ENCODE results near the gene TADA3.

- no peak for TF ChIP-seq JAZF1 (CRISPR knock-in tag; IDR thresholded peaks at IDR 0.05)
- no peak for TF ChIP-seq ZNF138 (CRISPR knock-in tag; conservative IDR thresholded peaks at IDR 0.05)
- TF ChIP-seq CTCF (IDR thresholded peaks at IDR 0.05) = no peak
- no peak for TF ChIP-seq KAT7 (CRISPR knock-in tag; IDR thresholded peaks at IDR 0.05; ENCODE audit: borderline replicate concordance)
- TF ChIP-seq CREM (CRISPR knock-in tag; IDR thresholded peaks at IDR 0.05) = no peak
- no peak for TF ChIP-seq ZNF416 (CRISPR knock-in tag; IDR thresholded peaks at IDR 0.05)
- no peak for TF ChIP-seq ZNF232 (CRISPR knock-in tag; IDR thresholded peaks at IDR 0.05)
- no peak for TF ChIP-seq FOXP1 (CRISPR knock-in tag; IDR thresholded peaks at IDR 0.05; ENCODE audit: borderline replicate concordance)
- no peak for TF ChIP-seq GABPB1 (CRISPR knock-in tag; IDR thresholded peaks at IDR 0.05)
- TF ChIP-seq MLX (CRISPR knock-in tag; IDR thresholded peaks at IDR 0.05) = no peak
Measured at GRCh38 chr3:9760779-9761505, 31.3 kb downstream of the TADA3 start.
